Sciatic nerve (tissue), 2 donors: ENCODE data around the gene INKA1. TPM values are rescaled to one million over a fixed set of nuclear protein-coding genes. Genes with fewer than 3 reads are reported as not detected.
"Not testable (repeated sequence)": the region's sequence is repeated elsewhere in the genome, so short reads cannot be mapped to it uniquely, and the experiment has no call there.

Experiments used
- ATAC-seq: fragments of 200-7000 bp; cut with Tn5 transposase; one replicate; pipeline ENCODE4 v1.9.1; 2020; ENCODE audit warnings: mild to moderate bottlenecking, moderate library complexity
- DNase-seq: peaks from one replicate; pipeline ENCODE4 v3.0.0-alpha.2; 2020; ENCODE audit warnings: low spot score
- intact Hi-C: fragments of 100-400 bp; cut with DNase I; formaldehyde crosslinking; loops from one replicate; pipeline ENCODE4 v1.14.2; 2022
- total RNA-seq: library from RNA; stranded (reverse); fragmentation: NEBNext Ultra II Directional; extraction: Animal tissue kit (Norgen Biotek cat#: 25700); gene quantifications from one replicate; pipeline ENCODE4 v1.2.1, GENCODE V29; 2021
- donor health status: DM: no; HTN: no; CAD: no.
- donor health status: DM: no; HTN: no; CAD: no.

Gene INKA1
- total RNA-seq, 1 donor from 2014 or later, result 7.3 TPM

- DNase-seq, result peak; percentile 90
- ATAC-seq, result peak; percentile 83
- intact Hi-C loops, result no loop called here
Measured at GRCh38 chr3:49805367-49805782, 2.3 kb downstream of the INKA1 start.

GRCh38 chr3:49805897-49806701, 3.0 kb downstream of the INKA1 start:
- intact Hi-C loops, result no loop called here
- no peak for DNase-seq

GRCh38 chr3:49806850-49807249, 3.8 kb downstream of the INKA1 start:
- intact Hi-C loops, result no loop called here
- ATAC-seq (no peak), DNase-seq (no peak)

More at GRCh38 chr3:49805897-49806701, 3.0 kb downstream of the INKA1 start:
- ATAC-seq, result peak; percentile 20

DNA sequence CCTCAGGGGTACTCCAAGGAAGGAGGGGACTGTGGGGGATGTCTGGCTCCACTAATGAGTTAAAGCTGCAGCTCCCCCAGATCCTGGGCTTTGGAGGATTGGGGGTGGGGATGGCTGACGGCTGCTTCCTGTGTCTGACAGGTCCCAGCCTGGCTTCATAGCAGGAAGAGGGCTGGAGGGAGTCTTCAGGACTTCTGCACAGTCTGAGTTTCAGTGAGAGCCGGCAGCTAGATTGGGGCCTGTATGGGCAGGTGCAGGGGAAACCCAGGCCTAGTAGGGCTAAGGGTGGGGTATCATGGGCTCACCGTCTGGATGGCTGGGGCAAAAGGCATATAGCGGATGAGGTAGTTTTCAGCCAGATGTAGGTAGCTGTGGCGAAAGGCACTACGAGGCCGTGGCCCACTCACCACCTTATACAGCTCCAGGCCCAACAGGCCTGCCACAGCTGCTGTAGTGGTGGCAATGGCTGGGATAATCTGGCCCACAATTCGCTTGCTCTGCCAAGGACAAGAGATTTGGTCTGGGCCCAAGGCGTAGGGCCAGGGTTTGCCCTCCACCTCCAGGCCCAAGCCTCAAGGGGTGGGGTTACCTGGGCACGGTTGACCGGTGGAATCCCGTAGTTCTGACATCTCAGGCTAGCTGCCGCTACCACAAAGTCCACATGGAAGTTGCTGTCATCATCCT, 4.5 kb downstream of the INKA1 start:
- intact Hi-C loops, result no loop called here
- DNase-seq, result no peak
- no peak for ATAC-seq

GRCh38 chr3:49812916-49813496, 9.9 kb downstream of the INKA1 start:
- no peak for DNase-seq
- peak; percentile 18 for ATAC-seq
- intact Hi-C loops, result no loop called here

- ATAC-seq (peak; percentile 92), DNase-seq (peak; percentile 66)
- intact Hi-C loops, result no loop called here
Measured at GRCh38 chr3:49813497-49814174, 10.6 kb downstream of the INKA1 start, which contains the start of gene UBA7. UBA7 (minus strand) TSS chr3:49813953; CDS start chr3:49813787, 166 bp downstream.

DNA sequence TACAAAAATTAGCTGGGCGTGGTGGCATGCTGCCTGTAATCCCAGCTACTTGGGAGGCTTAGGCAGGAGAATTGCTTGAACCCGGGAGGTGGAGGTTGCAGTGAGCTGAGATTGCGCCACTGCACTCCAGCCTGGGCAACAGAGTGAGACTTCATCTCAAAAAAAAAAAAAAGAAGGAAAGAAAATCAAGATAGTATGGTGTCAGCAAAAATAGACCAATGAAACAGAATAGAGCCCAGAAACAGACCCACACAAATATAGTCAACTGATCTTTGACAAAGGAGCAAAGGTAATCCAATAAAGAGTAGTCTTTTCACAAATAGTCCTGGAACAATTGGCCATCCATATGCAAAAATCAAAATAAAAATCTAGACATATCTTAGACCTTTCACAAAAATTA, 20.1 kb downstream of the INKA1 start:
- intact Hi-C loops, DNase-seq, ATAC-seq: not testable (repeated sequence)

- ATAC-seq (no peak), DNase-seq (no peak)
- intact Hi-C loops, result no loop called here
Measured at GRCh38 chr3:49826016-49826415, 23.0 kb downstream of the INKA1 start.

GRCh38 chr3:49831341-49831740, 28.3 kb downstream of the INKA1 start:
- no peak for DNase-seq
- intact Hi-C loops, result no loop called here

GRCh38 chr3:49839193-49839809, 36.2 kb downstream of the INKA1 start:
- intact Hi-C loops, result loop anchor here (1.0 kb wide), 1 partner anchor 37 kb away; no protein-coding TSS in a partner anchor
- DNase-seq, result peak; percentile 92

More at GRCh38 chr3:49831341-49831740, 28.3 kb downstream of the INKA1 start:
- no peak for ATAC-seq

GRCh38 chr3:49840388-49840787, 37.3 kb downstream of the INKA1 start:
- ATAC-seq (peak; percentile 5), DNase-seq (no peak)
- intact Hi-C loops, result no loop called here

More at GRCh38 chr3:49839193-49839809, 36.2 kb downstream of the INKA1 start:
- ATAC-seq, result peak; percentile 91

GRCh38 chr3:49841126-49841696, 38.1 kb downstream of the INKA1 start:
- ATAC-seq, result no peak
- no peak for DNase-seq
- intact Hi-C loops, result no loop called here

- no peak for ATAC-seq
- intact Hi-C loops, result no loop called here
- DNase-seq, result no peak
Measured at GRCh38 chr3:49841806-49842205, 38.7 kb downstream of the INKA1 start.

- DNase-seq, result no peak
- no peak for ATAC-seq
- intact Hi-C loops, result no loop called here
Measured at GRCh38 chr3:49842843-49843517, 39.9 kb downstream of the INKA1 start.

DNA sequence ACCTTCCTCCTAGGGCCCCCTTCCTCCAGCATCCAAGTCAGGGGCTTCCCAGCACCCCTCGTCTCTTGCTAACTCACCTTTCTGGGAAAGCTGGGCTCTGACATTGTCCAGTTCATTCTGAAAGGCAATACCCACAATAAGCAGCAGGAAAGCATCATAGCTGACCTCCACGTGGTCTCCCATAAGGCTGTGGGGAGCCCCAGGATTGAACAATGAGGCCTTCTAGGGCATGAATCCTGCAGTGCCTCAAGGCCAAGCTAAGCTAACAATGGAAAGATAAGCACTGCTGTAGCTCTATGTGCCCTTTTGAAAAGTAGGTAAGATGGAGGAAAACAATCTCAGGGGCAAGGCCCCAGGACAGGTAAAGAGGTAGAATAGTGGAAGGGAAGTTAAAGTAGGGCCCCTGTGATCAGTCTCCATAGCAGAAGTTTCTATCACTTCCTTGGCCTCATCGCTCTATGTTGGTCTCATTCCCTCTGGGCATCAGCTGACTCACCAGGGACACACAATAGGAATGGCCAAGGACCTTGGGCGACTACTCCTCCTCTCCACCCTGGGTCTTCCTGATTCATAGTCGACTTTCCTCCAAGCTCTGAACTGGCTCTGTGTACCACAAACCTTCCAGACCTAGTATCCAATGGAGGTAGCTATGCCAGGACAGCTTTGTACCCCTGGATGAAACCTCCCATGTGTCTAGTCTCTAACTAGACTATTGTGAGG, 41.6 kb downstream of the INKA1 start:
- no peak for ATAC-seq
- intact Hi-C loops, result no loop called here
- DNase-seq, result no peak

- intact Hi-C loops, result no loop called here
- ATAC-seq, result no peak
- DNase-seq, result no peak
Measured at GRCh38 chr3:49845694-49846093, 42.6 kb downstream of the INKA1 start.
